Fibroblast of the conjunctiva (primary cell): ENCODE measurements around the gene DNAH17.

Source experiments
- DNase-seq: peaks from one replicate; pipeline ENCODE4 v3.0.0-alpha.2; 2010; ENCODE audit warnings: low read depth

The DNAH17 gene

DNA sequence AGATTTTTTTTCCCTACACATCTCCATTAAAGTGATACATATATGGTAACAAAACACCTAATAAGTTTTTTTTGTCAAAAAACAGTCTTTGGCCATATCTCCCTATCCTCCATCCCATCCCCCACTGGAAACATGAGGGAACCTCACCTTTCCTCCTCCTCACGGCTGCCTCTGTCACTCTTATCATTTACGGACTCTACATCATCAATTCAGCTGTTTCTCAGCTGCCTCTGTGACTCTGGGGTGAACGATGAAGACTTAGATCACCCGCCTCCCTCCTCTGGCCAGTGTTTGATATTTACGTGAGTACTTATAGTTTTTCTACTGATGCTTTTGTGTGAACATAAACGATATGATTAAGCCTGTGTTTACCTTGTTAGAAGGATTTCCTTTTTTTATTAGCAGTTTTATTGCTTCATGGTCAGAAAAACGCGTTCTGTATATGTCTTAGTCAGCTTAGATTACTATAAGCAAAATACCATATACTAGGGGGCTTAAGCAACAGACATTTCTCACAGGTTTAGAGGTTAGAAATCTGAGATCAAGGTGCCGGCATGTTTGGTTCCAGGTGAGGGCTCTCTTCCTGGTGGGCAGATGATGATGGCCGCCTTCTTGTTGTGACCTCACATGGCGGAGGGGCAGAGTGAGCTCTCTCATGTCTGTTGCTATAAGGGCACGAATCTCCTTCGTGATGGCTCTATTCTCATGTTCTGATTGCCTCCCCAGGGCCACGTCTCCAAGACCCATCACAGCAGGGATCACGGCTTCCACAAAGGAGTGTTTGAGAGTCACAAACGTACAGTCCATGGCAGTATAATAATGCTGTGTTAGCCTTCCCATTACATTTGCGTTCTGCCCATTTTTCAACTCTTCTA is 32.1 kb downstream of the DNAH17 start:
- no peak for DNase-seq

GRCh38 chr17:78541488-78542206 is 35.5 kb downstream of the DNAH17 start:
- DNase-seq = no peak

DNA sequence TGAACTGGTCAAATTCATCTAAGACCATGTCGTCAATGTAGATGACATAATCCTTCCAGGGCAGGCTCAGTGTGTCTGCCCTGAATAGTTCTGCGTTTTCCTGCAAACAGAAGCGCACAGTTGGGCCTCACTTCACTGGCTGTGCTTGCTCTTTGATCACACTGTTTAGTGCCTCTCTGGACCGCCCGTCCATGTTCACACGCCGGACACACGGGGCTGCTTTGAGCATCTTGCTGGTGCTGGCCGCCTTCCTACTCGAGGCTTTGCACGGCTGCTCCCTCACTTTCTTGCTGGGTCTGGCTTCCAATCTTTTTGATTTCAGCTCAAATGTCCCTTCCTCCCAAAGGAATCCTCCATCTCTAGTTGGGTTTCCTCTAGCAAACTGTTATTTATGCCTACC is 37.4 kb downstream of the DNAH17 start:
- no peak for DNase-seq

GRCh38 chr17:78538033-78538776 is 39.0 kb downstream of the DNAH17 start:
- DNase-seq = no peak

- no peak for DNase-seq
Observed at GRCh38 chr17:78537217-78537860, 39.9 kb downstream of the DNAH17 start.

- no peak for DNase-seq
Observed at GRCh38 chr17:78535273-78536197, 41.7 kb downstream of the DNAH17 start.

- DNase-seq = no peak
Observed at GRCh38 chr17:78534492-78535272, 42.5 kb downstream of the DNAH17 start.

DNA sequence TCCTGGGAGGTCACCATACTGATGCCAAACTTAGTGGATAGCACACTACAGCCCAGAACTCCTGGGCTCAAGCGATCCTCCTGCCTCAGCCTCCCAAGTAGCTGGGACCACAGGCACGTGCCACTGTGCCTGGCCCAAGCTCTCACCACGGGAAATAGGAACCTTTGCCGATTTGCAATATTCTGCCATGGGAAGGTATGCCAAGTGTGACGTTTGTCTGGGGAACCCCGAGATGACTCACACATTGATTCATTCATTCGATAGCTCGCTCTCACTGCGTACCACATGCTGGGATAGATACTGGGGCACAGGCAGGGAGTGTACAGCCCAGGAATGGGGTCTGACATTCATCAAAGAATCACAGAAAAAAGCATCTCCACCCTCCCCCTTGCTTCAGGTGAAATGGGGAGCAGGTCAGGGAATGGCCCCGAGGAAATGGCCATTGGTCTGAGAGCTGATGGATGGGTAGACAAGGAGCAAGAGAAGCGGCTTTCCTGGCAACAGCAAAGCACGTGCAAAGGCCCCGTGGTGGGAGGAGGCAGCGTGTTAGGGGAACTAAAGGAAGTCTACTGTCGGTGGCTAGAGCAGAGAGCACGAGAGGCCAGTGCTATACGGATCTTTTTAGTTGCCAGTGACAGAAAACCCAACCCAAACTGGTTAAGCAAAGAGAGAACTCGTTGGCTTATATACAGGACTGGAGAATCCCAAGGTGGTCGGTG is 44.1 kb downstream of the DNAH17 start:
- DNase-seq = no peak

DNA sequence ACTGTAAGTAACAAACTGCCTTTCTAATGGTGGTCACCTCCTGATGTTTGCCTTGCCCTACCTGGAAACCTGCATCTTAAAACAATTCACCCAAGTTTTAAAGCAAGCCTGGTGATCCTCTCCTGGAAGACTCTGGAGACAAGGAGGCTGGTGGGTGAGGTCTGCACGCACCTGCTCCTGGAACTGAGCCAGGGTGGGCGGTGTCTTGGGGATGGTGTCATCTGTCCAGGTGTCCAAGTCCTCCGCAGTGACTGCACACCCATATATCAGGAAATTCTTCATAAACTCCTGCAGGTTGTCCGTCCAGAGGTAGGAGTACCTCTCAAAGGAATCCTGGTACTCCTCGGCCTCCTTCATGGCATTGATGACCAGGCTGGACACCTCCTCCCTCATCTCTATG is 44.9 kb downstream of the DNAH17 start:
- no peak for DNase-seq

DNA sequence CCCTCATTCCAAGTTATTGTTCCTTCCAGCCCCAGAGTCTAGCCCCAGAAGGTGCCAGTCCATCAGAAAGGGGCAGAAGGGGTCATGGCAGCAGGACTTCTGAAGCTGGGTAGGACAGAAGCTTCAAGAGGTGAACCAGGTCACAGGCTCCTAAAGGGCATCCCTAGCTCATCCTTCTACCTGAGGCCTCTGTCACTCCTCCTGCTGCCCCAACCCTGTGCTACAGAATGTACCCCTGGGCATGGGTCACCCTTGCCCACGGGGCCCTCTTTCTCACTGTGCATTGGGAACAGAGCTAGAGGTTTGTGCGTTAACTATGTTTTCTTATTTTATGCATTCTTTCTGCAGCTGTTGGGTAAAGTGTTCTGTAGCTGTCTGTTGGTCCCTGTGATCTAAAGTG is 46.5 kb downstream of the DNAH17 start:
- no peak for DNase-seq

DNA sequence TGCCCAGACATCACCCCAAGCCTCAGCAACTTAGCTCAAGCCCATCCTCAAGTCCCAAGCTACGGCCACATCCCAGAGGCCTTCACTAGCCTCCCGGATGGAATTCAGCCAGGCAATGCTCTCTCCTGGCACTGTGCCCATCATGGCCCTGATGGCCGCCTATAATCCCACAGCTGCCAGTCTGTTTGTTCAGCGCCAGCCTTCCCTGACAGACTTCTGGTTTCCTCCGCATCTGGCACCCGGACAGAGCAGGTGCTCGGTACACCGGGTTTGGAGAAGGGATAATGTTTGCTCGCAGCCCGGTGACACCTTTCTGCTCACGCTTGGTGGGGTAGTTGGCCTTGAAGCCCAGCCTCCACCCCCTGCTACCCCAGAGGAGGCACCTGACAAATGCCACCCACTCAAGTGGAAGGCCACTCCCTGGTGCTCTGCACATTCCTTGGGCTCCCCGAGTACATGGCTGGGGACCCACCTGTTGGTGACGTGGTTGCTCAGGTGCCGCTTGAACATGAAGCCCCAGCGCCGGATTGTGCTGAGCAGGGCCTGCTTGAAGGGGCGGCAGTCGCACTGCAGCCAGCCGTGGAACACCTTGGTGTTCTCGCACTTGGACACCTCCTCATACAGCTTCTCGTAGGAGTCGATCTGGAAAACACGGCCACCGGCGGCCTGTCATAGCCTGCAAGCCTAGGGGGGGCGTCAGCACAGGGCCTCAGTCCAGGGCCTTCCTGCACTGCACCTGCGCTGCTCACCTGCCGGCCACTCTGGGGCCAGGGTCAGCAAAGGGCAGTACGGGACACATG is 47.1 kb downstream of the DNAH17 start:
- no peak for DNase-seq

GRCh38 chr17:78529251-78529650 is 47.9 kb downstream of the DNAH17 start:
- no peak for DNase-seq

- DNase-seq = no peak
Observed at GRCh38 chr17:78528541-78528940, 48.7 kb downstream of the DNAH17 start.

DNA sequence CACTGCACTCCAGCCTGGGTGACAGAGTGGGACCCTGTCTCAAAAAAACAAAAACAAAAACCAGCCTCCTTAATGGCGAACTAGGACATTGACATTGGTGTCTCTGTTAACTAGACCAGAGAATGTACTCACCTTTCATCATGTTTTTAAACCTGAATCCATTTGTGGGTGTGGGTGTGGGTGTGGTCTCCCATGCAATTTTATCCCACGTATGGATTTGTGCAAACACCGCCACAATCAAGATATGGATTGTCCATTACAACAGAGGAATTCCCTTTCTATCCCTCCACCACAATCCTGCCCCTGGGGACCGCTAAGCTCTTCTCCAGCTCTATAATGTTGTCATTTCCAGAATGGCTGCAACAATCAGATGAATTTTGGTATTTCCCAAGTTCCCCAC is 49.9 kb downstream of the DNAH17 start:
- no peak for DNase-seq

- no peak for DNase-seq
Observed at GRCh38 chr17:78526231-78527025, 50.8 kb downstream of the DNAH17 start.

GRCh38 chr17:78525511-78526160 is 51.6 kb downstream of the DNAH17 start:
- no peak for DNase-seq

- DNase-seq = no peak
Observed at GRCh38 chr17:78524870-78525510, 52.2 kb downstream of the DNAH17 start.
